Heart right ventricle (tissue), 16 donors: ENCODE results near the gene NFIB. TPM values are rescaled to one million over a fixed set of nuclear protein-coding genes. Genes with fewer than 3 reads are reported as not detected.

Experiments
- ATAC-seq, 8 donors: fragments of 200-7000 bp; cut with Tn5 transposase; one replicate each; pipeline ENCODE4 v1.9.1; 2020; ENCODE audit warnings: mild to moderate bottlenecking in 8 of 8, moderate library complexity in 8 of 8, moderate number of reproducible peaks in 1 of 8
- DNase-seq, 2 donors: peaks; one replicate each; pipeline ENCODE4 v3.0.0-alpha.2; 2020
- H3K27ac ChIP-seq, 10 donors: fragments of 200-600 bp; sonication (generic) in 2 of 10; one replicate each; pipeline versions ENCODE4 v1.5.0 to v1.8.0; 2020 to 2022; ENCODE audit warnings: mild to moderate bottlenecking in 3 of 10
- H3K27me3 ChIP-seq, 7 donors: fragments of 200-600 bp; one replicate each; pipeline ENCODE4 v1.8.0; 2021 to 2022; ENCODE audit warnings: mild to moderate bottlenecking in 2 of 7
- H3K36me3 ChIP-seq, 9 donors: fragments of 200-600 bp; sonication (generic) in 1 of 9; one replicate each; pipeline versions ENCODE4 v1.5.0 to v1.8.0; 2020 to 2022; ENCODE audit warnings: mild to moderate bottlenecking in 2 of 9
- H3K4me1 ChIP-seq, 9 donors: fragments of 200-600 bp; sonication (generic) in 1 of 9; one replicate each; pipeline versions ENCODE4 v1.5.0 to v1.8.0; 2020 to 2022; ENCODE audit warnings: mild to moderate bottlenecking in 4 of 9
- H3K4me3 ChIP-seq, 10 donors: fragments of 200-600 bp; sonication (generic) in 2 of 10; one replicate each; pipeline versions ENCODE4 v1.5.0 to v1.8.0; 2020 to 2022; ENCODE audit warnings: mild to moderate bottlenecking in 7 of 10, moderate library complexity in 2 of 10
- H3K9me3 ChIP-seq, 11 donors: fragments of 200-600 bp in 10 of 11; sonication (generic) in 2 of 11; one replicate each; pipeline versions ENCODE4 v1.5.0 to v1.8.0; 2013 to 2022; ENCODE audit warnings: mild to moderate bottlenecking in 2 of 11, control low read depth in 1 of 11, moderate library complexity in 1 of 11
- CTCF ChIP-seq, 9 donors: fragments of 200-600 bp; sonication (generic) in 2 of 9; IDR thresholded peaks; one replicate each; pipeline versions ENCODE4 v1.5.0 to v1.8.0; 2021 to 2022; ENCODE audit warnings: antibody characterized with exemption in 9 of 9, mild to moderate bottlenecking in 5 of 9, moderate library complexity in 1 of 9
- WGBS, 2 donors: extraction: QIAGEN DNeasy Blood & Tissue Kit; methylation state at CpG; one replicate each; pipeline ENCODE4 v1.1.7; 2013; ENCODE audit warnings: inconsistent platforms in 1 of 2; 5-methylcytosine and 5-hydroxymethylcytosine counted together
- intact Hi-C, 10 donors: fragments of 100-400 bp; cut with DNase I; formaldehyde crosslinking; loops; one replicate each; pipeline versions ENCODE4 v1.11.1 to v1.14.2; 2022
- polyA plus RNA-seq, 2 donors: library from polyadenylated mRNA; stranded (reverse); fragments of 200-250 nt; gene quantifications; one replicate each; pipeline ENCODE4 v1.2.3, GENCODE V29; 2013
- total RNA-seq, 10 donors: library from RNA; stranded (reverse); fragmentation: NEBNext Ultra II Directional in 3 of 10; extraction: Animal tissue kit (Norgen Biotek cat#: 25700) in 3 of 10; gene quantifications; one replicate each; pipeline versions ENCODE4 v1.2.1 to v1.2.4, GENCODE V29; 2021 to 2023
- donor health status: Arrhythmogenic right ventricular cardiomyopathy.
- donor health status: ischemic (EF 13 %, LVEDD 7.1; RV severe dilation, severe dysfunction).
- donor health status: healthy with polysubstance abuse.
- donor health status: DM: no; HTN: yes; CAD: no.
- donor health status: DM: no; HTN: no; CAD: no.
- donor health status: ischemic (EF 25% LVEDD 6.9; RV normal size, moderate dysfunction).
- donor health status: ischemic (EF 25% LVEDD 5.7; RV mildly dilated, moderate dysfunction).
- donor health status: healthy.
- donor health status: DM: yes; HTN: yes; CAD: no.
- donor health status: Ischemic cardiomyopathy.
- donor health status: ischemic (EF 35%, LVEDD 5.7; RV mildly dilated, moderate dysfunction).
- donor health status: nonischemic (EF 11% LVEDD 7.7; RV severe dilation, severe dysfunction).
- donor health status: DM: yes; HTN: yes; CAD: no.
- donor health status: PGD.
- donor health status: ischemic (EF 29% LVEDD 5.4; RV normal size, mild dysfunction).
- donor health status: nonischemic (EF 23%, LVEDD 6.1; RV moderate dilation, normal function).

The NFIB gene
- total and polyA plus RNA-seq, 12 donors = 16.7 to 145 (median 124) TPM

- H3K36me3 ChIP-seq = no peaks in the 10 kb centered on the region
- H3K27ac ChIP-seq = peak overlapping the region in 1 of 10 donors; percentile 33
- H3K9me3 ChIP-seq = no peaks in the 10 kb centered on the region
- 100% methylated on average over 1 of the region's 1 CpG for WGBS, 2 donors
- ATAC-seq (no peak), DNase-seq (no peak)
- intact Hi-C loops = no loop called here
- no peak for TF ChIP-seq CTCF (IDR thresholded peaks at IDR 0.05)
- H3K4me3 ChIP-seq = no peak overlapping the region
- H3K27me3 ChIP-seq = no peaks in the 10 kb centered on the region
- peaks cover 3 to 74% (median 57%) of the 10 kb centered on the region in 9 donors for H3K4me1 ChIP-seq
Observed at GRCh38 chr9:14183001-14183400, 130.9 kb downstream of the NFIB start.

- intact Hi-C loops = no loop called here
Observed at GRCh38 chr9:14180960-14181537, 132.9 kb downstream of the NFIB start.

GRCh38 chr9:14180093-14180959 is 133.6 kb downstream of the NFIB start:
- ATAC-seq = peak; percentile 54 to 76 (median 68)
- H3K4me3 ChIP-seq = peak overlapping the region in 6 of 10 donors; percentile 8 to 34 (median 25)

More at GRCh38 chr9:14180960-14181537, 132.9 kb downstream of the NFIB start:
- DNase-seq (no peak), ATAC-seq (peak in 3 of 8 donors; percentile 14 to 48 (median 24))
- Histone ChIP-seq H3K4me1 (peaks cover 3 to 70% (median 52%) of the 10 kb centered on the region in 9 donors), H3K36me3 (peaks cover 0 to 2% (median 0%) of the 10 kb centered on the region in 9 donors), H3K9me3 (no peaks in the 10 kb centered on the region), H3K4me3 (peak overlapping the region in 6 of 10 donors; percentile 8 to 34 (median 25)), H3K27me3 (no peaks in the 10 kb centered on the region), H3K27ac (peak overlapping the region in 9 of 10 donors; percentile 20 to 76 (median 53))
- no peak for TF ChIP-seq CTCF (IDR thresholded peaks at IDR 0.05)
- 37 to 50% methylated on average over 3 of the region's 3 CpGs for WGBS, 2 donors

More at GRCh38 chr9:14180093-14180959, 133.6 kb downstream of the NFIB start:
- H3K27me3 ChIP-seq = no peaks in the 10 kb centered on the region
- peaks cover 0 to 2% (median 0%) of the 10 kb centered on the region in 9 donors for H3K36me3 ChIP-seq
- peak; percentile 35 to 44 for DNase-seq
- H3K27ac ChIP-seq = peak overlapping the region in 9 of 10 donors; percentile 20 to 76 (median 53)
- WGBS, 2 donors = 38 to 47% methylated on average over 11 of the region's 11 CpGs
- no peaks in the 10 kb centered on the region for H3K9me3 ChIP-seq
- H3K4me1 ChIP-seq = peaks cover 3 to 69% (median 48%) of the 10 kb centered on the region in 9 donors
- TF ChIP-seq CTCF (IDR thresholded peaks at IDR 0.05) = no peak
- intact Hi-C loops = no loop called here
